Ovary (tissue), 3 donors: ENCODE data around the gene IGLL1.

Source experiments
- EP300 ChIP-seq: sonication (generic); formaldehyde crosslinking; IDR thresholded peaks from one replicate; pipeline ENCODE4 v1.6.1; 2017; ENCODE audit warnings: antibody characterized with exemption
- POLR2A ChIP-seq: fragments of 450-650 bp; IDR thresholded peaks from one replicate; pipeline ENCODE4 v1.6.1; 2017; ENCODE audit warnings: antibody characterized with exemption, mild to moderate bottlenecking, moderate library complexity
- TF ChIP-seq, protein P1 (sequence below), 3 donors: fragments of 450-650 bp in 2 of 3; fragments of 200-600 bp in 1 of 3; IDR thresholded peaks; one replicate each; pipeline versions ENCODE4 v1.5.1 to v1.8.0; 2016 to 2022; ENCODE audit warnings: antibody characterized with exemption in 3 of 3, mild to moderate bottlenecking in 1 of 3
- donor health status: DM: no; HTN: no; CAD: no.

DNA sequence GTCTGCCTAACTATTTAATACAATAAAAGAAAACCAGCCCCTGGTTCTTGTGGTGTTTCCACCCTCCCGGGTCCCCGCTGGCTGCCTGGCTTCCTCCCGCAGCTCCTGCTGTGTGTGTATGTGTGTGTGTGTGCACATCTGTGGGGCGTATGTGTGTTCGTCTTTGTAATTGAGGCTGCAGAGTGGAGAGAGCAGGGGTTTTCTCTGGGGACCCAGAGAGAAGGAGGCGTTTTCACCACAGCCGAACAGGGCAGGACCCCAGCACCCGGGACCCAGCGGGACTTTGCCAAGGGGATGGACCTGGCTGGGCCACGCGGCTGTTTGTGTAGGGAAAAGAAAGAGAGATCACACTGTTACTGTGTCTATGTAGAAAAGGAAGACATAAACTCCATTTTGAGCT, 42.7 kb downstream of the IGLL1 start:
- TF ChIP-seq EP300 (no peak), POLR2A (no peak)
- TF ChIP-seq, protein P1, sequence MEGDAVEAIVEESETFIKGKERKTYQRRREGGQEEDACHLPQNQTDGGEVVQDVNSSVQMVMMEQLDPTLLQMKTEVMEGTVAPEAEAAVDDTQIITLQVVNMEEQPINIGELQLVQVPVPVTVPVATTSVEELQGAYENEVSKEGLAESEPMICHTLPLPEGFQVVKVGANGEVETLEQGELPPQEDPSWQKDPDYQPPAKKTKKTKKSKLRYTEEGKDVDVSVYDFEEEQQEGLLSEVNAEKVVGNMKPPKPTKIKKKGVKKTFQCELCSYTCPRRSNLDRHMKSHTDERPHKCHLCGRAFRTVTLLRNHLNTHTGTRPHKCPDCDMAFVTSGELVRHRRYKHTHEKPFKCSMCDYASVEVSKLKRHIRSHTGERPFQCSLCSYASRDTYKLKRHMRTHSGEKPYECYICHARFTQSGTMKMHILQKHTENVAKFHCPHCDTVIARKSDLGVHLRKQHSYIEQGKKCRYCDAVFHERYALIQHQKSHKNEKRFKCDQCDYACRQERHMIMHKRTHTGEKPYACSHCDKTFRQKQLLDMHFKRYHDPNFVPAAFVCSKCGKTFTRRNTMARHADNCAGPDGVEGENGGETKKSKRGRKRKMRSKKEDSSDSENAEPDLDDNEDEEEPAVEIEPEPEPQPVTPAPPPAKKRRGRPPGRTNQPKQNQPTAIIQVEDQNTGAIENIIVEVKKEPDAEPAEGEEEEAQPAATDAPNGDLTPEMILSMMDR (IDR thresholded peaks at IDR 0.05), result no peak
